ENCODE results near the gene BOC.

Gene BOC

DNA sequence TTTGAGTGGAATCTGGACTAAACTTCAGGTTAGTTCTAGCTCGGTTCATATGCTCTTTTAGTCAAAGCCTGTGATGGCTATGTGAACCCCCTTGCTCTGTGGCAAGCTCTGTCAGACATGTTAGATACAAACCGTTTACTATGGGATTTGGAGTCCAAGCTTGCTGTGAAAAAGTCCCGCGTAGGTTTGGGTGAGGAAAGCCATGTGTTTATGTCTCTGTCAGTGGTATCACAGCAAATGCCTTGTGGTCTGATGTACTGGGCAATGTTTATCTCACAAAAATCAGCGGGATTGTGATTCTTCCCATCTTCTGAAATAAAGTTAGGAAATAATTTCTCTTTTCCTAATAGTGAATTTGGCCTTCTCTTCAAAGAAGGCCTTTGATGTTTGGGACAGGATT is 5.0 kb downstream of the BOC start:
- TF ChIP-seq, protein P1, sequence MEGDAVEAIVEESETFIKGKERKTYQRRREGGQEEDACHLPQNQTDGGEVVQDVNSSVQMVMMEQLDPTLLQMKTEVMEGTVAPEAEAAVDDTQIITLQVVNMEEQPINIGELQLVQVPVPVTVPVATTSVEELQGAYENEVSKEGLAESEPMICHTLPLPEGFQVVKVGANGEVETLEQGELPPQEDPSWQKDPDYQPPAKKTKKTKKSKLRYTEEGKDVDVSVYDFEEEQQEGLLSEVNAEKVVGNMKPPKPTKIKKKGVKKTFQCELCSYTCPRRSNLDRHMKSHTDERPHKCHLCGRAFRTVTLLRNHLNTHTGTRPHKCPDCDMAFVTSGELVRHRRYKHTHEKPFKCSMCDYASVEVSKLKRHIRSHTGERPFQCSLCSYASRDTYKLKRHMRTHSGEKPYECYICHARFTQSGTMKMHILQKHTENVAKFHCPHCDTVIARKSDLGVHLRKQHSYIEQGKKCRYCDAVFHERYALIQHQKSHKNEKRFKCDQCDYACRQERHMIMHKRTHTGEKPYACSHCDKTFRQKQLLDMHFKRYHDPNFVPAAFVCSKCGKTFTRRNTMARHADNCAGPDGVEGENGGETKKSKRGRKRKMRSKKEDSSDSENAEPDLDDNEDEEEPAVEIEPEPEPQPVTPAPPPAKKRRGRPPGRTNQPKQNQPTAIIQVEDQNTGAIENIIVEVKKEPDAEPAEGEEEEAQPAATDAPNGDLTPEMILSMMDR (IDR thresholded peaks at IDR 0.05; ENCODE audit: borderline replicate concordance, control extremely low read depth, extremely low read depth, insufficient read depth, missing control alignments): no peak

DNA sequence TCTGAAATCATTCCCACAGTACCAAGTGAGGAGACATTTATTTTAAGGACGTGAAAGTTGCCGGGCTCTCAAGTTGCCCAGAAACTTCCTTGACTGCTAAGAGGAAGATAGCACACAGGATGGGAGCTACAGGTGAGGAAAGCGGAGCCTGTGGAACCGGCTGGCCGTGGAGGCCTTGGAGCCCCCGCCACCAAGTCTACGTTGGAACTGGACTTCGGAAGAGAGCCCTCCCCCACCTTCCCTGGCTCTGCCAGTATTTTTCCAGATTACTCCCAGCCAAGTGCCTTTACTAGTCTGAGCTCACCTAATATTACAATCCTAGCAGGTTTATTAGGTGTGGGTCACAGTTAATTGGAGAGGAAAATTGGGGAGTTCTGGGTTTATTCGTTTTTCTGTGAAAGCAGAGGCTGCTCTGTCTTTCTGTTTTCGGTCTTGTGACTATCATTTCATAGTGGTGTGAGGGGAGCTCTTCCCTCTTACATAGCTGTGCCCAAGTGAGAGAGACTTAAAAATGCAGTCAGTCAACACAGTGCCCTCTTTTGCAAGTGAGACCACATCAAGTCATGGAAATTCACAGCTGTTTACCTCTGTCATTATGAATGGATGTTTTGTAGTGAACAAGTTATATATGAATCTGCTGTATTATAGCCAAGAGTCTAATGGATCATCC is 6.8 kb downstream of the BOC start:
- TF ChIP-seq, protein P1 (IDR thresholded peaks at IDR 0.05; ENCODE audit: borderline replicate concordance, control extremely low read depth, extremely low read depth, insufficient read depth, missing control alignments): no peak
- in situ Hi-C loops (cut with MboI; ENCODE audit: low sequenced_read_pairs, unreplicated experiment): no loop called here
- DNase-seq (ENCODE audit: low spot score): no peak

More for the DNA sequence above, 5.0 kb downstream of the BOC start:
- in situ Hi-C loops (cut with MboI; ENCODE audit: low sequenced_read_pairs, unreplicated experiment): no loop called here
- DNase-seq (ENCODE audit: low spot score): no peak

DNA sequence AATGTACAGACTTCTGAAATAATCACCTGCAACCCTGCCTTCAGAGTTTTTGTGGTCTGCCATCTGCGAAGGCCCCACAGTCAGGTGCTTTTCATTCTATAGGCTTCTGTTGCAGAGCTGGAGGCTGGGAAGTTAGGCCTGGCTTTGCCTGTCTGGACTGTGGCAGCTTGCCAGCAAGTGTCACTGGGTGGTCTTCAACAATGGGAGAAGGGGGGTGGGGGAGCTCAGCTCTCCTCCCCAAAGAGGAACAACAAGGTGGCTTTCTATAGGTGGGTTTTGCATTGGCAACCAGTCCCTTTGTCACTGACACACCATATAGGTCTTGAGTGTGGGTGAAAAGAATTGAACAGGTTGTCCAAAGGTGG is 7.3 kb downstream of the BOC start:
- in situ Hi-C loops (cut with MboI; ENCODE audit: low sequenced_read_pairs, unreplicated experiment): no loop called here
- no peak for DNase-seq (ENCODE audit: low spot score)
- TF ChIP-seq, protein P1 (IDR thresholded peaks at IDR 0.05; ENCODE audit: borderline replicate concordance, control extremely low read depth, extremely low read depth, insufficient read depth, missing control alignments): no peak

DNA sequence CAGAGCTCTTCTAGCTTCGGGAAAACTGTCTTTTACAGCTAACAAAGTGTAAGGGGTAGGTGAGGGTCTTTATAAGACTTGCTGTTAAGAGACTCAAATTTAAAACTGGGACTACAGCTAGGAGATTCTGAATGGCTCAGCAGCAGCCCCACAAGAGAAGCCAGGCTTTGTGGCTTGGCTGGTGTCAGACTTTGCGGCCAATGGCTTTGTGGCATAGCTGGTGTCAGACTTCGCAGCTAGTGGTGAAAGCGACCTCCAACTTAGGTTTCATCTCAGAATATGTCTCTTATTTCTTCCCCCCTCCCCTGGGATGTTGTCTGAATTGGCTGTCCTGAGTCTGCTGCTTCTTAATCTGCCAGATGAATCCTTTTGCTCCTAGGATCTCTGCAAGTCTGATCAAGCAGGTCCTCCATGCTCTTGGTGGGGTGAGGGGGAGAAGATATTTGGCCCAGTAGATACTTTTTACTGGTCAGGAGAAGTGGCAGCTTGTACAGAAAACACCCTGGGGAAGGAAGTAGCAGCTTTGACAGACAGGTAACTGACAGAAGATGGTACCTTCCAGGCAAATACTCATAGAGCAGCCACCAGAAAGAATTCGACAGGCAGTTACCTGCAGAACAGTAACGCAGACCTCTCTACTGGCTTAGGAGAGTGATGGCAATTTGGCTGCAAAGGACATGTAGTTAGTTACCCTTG is 8.4 kb downstream of the BOC start:
- in situ Hi-C loops (cut with MboI; ENCODE audit: low sequenced_read_pairs, unreplicated experiment): no loop called here
- TF ChIP-seq, protein P1 (IDR thresholded peaks at IDR 0.05; ENCODE audit: borderline replicate concordance, control extremely low read depth, extremely low read depth, insufficient read depth, missing control alignments): no peak
- DNase-seq (ENCODE audit: low spot score): no peak

DNA sequence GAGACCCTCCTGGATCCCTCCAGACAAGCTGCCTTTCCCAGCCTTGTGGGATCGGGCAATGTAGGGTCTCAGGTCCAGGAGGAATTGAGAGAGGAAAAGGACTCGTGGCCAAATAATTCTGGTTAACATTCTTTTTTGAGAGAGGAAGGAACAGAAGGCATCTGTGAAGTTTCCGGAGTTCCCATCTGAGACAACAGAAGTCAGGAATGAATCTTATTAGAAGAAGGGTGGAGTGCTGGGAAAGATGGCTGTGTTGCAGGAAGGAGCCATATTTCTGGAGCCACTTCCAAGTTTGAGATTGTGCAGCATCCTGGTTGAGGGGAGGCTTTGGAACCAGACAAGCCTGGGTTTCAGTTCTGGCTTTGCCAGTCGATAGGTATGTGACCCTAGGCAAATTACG is 9.4 kb downstream of the BOC start:
- in situ Hi-C loops (cut with MboI; ENCODE audit: low sequenced_read_pairs, unreplicated experiment): no loop called here

DNA sequence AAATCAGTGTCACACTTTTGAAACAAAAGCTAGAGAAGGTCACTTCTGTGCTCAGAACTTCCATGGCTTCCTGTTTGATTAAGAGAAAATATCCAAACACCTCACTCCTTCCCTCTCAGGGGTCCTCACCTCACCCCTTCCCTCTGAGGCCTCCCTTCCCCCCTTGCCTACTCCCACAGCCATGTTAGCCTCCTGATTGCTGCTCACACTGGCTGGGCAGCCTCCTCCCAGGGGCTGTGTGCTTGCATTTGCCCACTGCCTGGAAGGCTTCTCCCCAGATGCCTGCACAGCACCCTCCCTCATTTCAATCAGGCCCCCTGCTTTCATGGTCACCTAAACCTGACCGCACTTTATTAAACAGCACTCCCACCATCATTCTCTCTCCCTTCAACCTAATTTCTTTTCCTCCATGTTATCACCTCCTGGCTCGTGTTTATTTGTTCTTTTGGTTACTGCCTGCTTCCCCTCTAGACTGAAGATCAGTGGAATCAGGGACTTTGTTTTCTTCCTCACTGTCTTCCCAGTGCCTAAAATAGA is 10.4 kb downstream of the BOC start:
- in situ Hi-C loops (cut with MboI; ENCODE audit: low sequenced_read_pairs, unreplicated experiment): no loop called here
- TF ChIP-seq, protein P1 (IDR thresholded peaks at IDR 0.05; ENCODE audit: borderline replicate concordance, control extremely low read depth, extremely low read depth, insufficient read depth, missing control alignments): no peak
- DNase-seq (ENCODE audit: low spot score): no peak

More for the DNA sequence above, 9.4 kb downstream of the BOC start:
- DNase-seq (ENCODE audit: low spot score): no peak
- TF ChIP-seq, protein P1 (IDR thresholded peaks at IDR 0.05; ENCODE audit: borderline replicate concordance, control extremely low read depth, extremely low read depth, insufficient read depth, missing control alignments): no peak

Measured in GM13976 (cell line).